ENCODE measurements around the gene ANO5. TPM values are rescaled to one million over a fixed set of nuclear protein-coding genes. Genes with fewer than 3 reads are reported as not detected.

ANO5 gene
- under 1 TPM in 1 of 2 donors, not detected in 1; 0.02 TPM for total RNA-seq

DNA sequence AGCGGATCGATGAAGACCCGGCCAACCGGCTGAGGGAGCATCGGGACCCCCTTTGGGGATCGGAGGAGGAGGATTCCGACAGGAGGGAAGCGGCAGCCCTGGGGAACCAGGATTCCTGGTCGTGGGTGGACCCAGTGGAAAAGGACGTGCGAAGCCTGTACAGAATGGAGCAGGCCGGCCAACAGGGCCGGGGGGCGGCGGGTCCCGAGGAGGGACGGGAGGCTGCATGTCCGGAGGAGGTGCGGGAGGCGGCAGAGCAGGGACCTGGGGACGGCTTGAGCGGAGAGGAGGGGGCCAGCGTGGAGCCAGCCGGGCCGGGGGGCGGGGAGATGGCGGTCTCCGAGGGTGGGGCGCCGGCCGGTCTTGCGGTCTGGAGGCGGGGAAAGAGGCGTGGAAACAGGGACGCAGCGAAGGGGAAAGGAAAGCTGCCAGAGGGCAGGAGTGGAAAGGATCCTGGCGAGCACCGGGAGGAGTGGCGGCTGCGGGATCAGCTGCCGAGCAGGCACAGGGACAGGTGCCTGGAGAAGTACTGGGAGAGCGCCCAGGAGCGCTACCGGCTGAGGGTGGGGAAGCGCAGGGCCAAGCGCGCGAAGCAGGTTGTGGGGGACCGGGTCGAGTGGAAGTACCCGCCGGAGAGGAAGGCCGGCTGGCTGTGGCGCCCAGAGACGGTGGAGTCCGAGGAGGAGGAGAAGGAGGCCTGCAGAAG is at the start of gene ANO5:
Gene ANO5 (plus strand): TSS at position 444 of the 706 bp plus-strand sequence. CDS start 408 bp downstream, outside the sequence.
- H3K9me3 Mint-ChIP-seq, result peaks cover 2 to 7% of the 10 kb centered on the region in 2 donors
- DNase-seq (ENCODE audit: low spot score in 2 of 2) (no peak), ATAC-seq (peak in 1 of 2 donors; percentile 30)
- H3K36me3 Mint-ChIP-seq, result peaks cover 0 to 14% of the 10 kb centered on the region in 2 donors
- no peak within 1 kb of the TSS for H3K27ac Mint-ChIP-seq

- no peak overlapping the region for H3K27ac Mint-ChIP-seq
- no peaks in the 10 kb centered on the region for H3K36me3 Mint-ChIP-seq
- ATAC-seq (no peak), DNase-seq (ENCODE audit: low spot score in 2 of 2) (no peak)
- peaks cover 0 to 11% of the 10 kb centered on the region in 2 donors for H3K9me3 Mint-ChIP-seq
Observed at GRCh38 chr11:22151649-22152197, 41.2 kb upstream of the ANO5 start.

DNA sequence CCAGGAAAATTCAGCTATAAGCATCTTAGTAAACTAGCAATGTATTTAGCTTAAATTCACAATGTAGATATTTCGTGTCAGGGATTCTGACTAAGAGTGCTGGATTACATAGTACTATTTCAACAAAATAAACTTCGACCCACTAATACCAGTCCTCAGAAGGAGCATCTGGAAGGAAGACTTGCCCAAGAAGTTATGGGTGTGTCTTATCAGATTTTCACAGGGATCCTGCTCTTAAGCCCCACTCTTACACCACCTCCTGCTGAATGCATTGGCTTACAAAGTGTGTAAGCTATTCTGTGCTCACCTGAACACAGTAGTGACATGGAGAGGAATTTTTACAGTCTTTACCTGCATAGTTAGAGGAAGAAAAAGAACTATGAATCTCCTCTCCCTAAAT is 35.4 kb upstream of the ANO5 start:
- Mint-ChIP-seq H3K36me3 (no peaks in the 10 kb centered on the region), H3K27ac (no peak overlapping the region)
- DNase-seq (ENCODE audit: low spot score in 2 of 2), result no peak

DNA sequence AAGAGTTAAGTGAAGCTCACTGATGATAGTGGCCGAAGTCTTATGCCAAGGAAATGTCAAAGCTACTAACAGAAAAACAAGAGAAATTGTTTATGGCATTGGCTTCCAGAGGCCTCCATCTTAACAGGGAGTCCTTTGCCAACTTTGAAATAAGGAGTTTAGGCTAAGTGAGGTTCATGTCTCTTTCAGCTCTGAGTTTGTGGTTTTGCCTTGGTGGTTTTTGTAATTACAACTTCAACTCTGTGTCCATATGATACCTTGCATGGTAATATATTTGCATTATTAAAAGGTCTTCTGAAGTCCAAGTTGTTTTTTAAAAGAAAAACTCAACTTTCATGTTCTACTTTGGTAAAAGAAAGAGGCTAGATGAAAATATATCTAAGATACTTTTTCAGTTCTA is 31.4 kb upstream of the ANO5 start:
- Mint-ChIP-seq H3K9me3 (no peaks in the 10 kb centered on the region), H3K27ac (no peak overlapping the region), H3K36me3 (no peaks in the 10 kb centered on the region)
- DNase-seq (ENCODE audit: low spot score in 2 of 2) (no peak), ATAC-seq (no peak)

More for the DNA sequence above, 35.4 kb upstream of the ANO5 start:
- ATAC-seq, result no peak
- H3K9me3 Mint-ChIP-seq, result no peaks in the 10 kb centered on the region

DNA sequence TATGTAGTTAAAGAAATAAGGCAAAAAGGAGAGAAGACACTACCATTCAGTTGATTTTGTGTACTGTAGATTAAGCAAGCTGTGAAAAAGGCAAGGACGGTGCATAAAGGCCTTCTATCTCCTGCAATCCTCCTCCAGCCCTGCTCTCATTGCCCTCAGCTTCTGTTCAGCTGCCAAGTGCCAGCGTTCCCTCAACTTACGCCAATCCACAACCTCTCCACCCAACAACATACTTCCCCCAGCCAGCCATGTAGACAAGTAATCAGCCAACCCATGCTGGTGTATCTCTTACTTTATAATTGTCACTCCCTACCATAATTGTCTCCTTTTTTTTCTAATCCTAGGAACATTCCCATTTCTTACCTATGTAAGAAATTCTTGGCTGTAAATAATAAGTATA is 30.1 kb upstream of the ANO5 start:
- no peaks in the 10 kb centered on the region for H3K9me3 Mint-ChIP-seq
- DNase-seq (ENCODE audit: low spot score in 2 of 2) (no peak), ATAC-seq (no peak)
- H3K27ac Mint-ChIP-seq, result no peak overlapping the region
- no peaks in the 10 kb centered on the region for H3K36me3 Mint-ChIP-seq

DNA sequence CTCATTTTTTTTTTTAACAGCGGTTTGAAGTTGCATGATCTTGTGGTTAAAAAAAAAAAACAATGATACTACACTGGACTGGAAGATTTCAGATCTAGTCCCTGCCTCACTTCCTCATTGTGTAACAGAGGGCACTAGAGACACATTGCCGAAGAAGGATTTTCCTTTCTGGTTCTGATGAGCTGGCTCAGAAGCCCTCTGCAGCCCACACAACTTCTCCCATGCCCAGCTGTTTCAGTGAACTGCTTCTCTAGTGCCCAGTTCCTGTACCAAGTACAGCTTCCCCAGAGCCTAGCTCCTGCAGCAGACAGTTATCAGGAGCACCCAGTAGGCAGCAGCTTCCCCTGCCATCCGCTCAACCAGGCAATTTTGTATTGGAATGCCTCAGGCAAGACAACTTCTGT is 29.5 kb upstream of the ANO5 start:
- Mint-ChIP-seq H3K27ac (no peak overlapping the region), H3K9me3 (no peaks in the 10 kb centered on the region), H3K36me3 (no peaks in the 10 kb centered on the region)
- ATAC-seq, result no peak
- no peak for DNase-seq (ENCODE audit: low spot score in 2 of 2)

- no peak for DNase-seq (ENCODE audit: low spot score in 2 of 2)
- no peaks in the 10 kb centered on the region for H3K36me3 Mint-ChIP-seq
- H3K9me3 Mint-ChIP-seq, result no peaks in the 10 kb centered on the region
Observed at GRCh38 chr11:22165087-22165486, 27.8 kb upstream of the ANO5 start.

DNA sequence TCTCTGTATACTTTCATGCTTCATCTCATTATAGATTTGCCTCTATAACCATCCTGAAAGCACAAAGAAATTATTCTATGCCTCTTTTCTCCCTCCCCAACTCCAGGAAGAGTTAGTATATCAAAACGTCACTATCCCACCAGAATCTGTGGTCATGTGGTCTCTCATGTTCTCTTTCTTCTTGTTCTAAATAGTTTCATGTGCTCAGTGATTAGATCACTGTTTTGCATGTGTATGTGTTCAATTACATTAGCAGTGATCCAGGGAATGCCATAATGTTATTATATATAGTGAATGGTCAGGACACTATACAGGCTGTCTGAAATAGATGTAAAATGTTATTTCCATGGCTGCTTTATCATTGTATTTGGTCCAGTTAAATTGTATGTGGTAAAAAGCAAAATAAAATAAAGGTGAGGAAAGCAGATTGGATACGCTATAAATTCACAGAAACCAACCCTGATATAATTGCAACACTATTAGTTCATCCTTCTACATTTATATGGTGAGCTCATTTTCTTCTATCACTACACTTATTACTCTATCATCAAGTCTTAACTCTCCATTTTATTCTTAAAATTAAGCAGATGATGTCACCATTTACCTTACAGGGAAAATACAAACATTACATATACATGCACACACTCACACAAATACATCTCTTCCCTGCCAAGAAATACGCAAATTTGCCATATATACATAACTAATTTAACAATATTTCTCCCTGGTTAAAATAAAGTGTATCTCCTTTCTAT is 26.9 kb upstream of the ANO5 start:
- Mint-ChIP-seq H3K27ac (no peak overlapping the region), H3K36me3 (no peaks in the 10 kb centered on the region), H3K9me3 (no peaks in the 10 kb centered on the region)
- DNase-seq (ENCODE audit: low spot score in 2 of 2) (no peak), ATAC-seq (no peak)

More at GRCh38 chr11:22165087-22165486, 27.8 kb upstream of the ANO5 start:
- H3K27ac Mint-ChIP-seq, result no peak overlapping the region
- ATAC-seq, result no peak

DNA sequence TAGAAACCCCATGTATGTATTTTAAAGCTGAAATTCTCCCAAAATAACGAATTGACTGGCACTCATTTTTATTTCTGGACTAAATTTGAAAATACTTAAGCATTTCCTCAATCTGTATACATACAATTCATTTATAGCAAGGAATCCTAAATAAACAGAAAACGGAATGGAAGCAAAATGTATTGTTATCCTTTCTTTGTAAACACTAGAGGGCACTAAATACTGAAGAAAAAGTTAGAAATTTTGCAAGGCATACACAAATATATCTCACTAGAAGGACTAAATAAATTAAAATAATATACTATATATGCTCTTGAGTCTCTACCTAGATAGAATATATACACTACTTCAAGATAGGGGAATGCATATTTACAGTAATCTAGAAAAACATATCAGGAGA is 23.1 kb upstream of the ANO5 start:
- no peak for DNase-seq (ENCODE audit: low spot score in 2 of 2)
- Mint-ChIP-seq H3K27ac (no peak overlapping the region), H3K36me3 (no peaks in the 10 kb centered on the region), H3K9me3 (peaks cover 0 to 3% of the 10 kb centered on the region in 2 donors)
- no peak for ATAC-seq

DNA sequence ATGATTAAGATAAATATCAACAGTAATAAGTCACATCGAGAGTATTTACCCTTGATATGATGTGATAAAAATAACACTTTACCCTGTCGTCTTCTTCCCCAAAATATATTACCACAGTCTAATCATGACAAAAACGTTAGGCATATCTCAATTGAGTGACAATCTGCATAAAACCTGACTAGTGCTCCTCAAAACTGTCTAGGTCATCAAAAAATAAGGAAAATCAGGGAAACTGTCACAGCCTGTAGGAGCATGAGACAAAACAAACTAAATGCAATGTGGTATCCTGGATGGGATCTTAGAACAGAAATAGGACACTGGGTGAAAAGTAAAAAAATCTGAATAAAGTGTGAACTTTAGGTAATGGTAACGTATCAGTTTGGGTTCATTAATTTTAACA is 19.4 kb upstream of the ANO5 start:
- no peak for ATAC-seq
- Mint-ChIP-seq H3K36me3 (no peaks in the 10 kb centered on the region), H3K9me3 (peaks cover 0 to 3% of the 10 kb centered on the region in 2 donors), H3K27ac (no peak overlapping the region)
- DNase-seq (ENCODE audit: low spot score in 2 of 2), result no peak

GRCh38 chr11:22177186-22177585 is 15.7 kb upstream of the ANO5 start:
- Mint-ChIP-seq H3K9me3 (peaks cover 0 to 3% of the 10 kb centered on the region in 2 donors), H3K36me3 (no peaks in the 10 kb centered on the region), H3K27ac (no peak overlapping the region)
- no peak for DNase-seq (ENCODE audit: low spot score in 2 of 2)
- ATAC-seq, result no peak

DNA sequence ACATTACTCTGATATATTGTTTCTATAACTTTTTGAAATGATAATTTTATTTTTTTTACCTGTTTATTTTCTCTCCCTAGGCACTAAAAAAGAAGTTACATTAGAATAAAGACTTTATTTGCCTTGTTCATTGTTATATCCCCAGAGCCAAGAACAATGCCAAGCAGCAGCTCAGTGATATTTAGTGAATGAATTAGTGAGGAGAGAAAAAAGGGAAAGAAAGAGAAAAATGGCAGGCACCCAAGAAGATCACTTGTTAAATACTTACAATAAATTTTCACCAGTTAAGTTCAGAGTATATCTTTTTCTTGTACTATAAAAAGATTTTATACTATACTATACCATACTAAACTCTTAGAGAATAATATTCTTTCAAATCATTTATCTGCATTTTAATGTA is 13.3 kb upstream of the ANO5 start:
- Mint-ChIP-seq H3K27ac (no peak overlapping the region), H3K36me3 (no peaks in the 10 kb centered on the region), H3K9me3 (peaks cover 0 to 1% of the 10 kb centered on the region in 2 donors)

GRCh38 chr11:22180131-22180530 is 12.8 kb upstream of the ANO5 start:
- no peak for DNase-seq (ENCODE audit: low spot score in 2 of 2)
- Mint-ChIP-seq H3K36me3 (no peaks in the 10 kb centered on the region), H3K27ac (no peak overlapping the region)

More for the DNA sequence above, 13.3 kb upstream of the ANO5 start:
- ATAC-seq (no peak), DNase-seq (ENCODE audit: low spot score in 2 of 2) (no peak)

GRCh38 chr11:22189660-22190059 is 3.2 kb upstream of the ANO5 start:
- Mint-ChIP-seq H3K27ac (no peak overlapping the region), H3K9me3 (peaks cover 6% of the 10 kb centered on the region in 2 donors), H3K36me3 (peaks cover 0 to 14% of the 10 kb centered on the region in 2 donors)
- ATAC-seq, result no peak
- DNase-seq (ENCODE audit: low spot score in 2 of 2), result no peak

More at GRCh38 chr11:22180131-22180530, 12.8 kb upstream of the ANO5 start:
- ATAC-seq, result no peak
- peaks cover 3 to 4% of the 10 kb centered on the region in 2 donors for H3K9me3 Mint-ChIP-seq

GRCh38 chr11:22190827-22191463 is 1.9 kb upstream of the ANO5 start:
- H3K27ac Mint-ChIP-seq, result no peak overlapping the region
- peaks cover 3 to 5% of the 10 kb centered on the region in 2 donors for H3K9me3 Mint-ChIP-seq
- ATAC-seq (no peak), DNase-seq (ENCODE audit: low spot score in 2 of 2) (no peak)
- peaks cover 0 to 14% of the 10 kb centered on the region in 2 donors for H3K36me3 Mint-ChIP-seq

DNA sequence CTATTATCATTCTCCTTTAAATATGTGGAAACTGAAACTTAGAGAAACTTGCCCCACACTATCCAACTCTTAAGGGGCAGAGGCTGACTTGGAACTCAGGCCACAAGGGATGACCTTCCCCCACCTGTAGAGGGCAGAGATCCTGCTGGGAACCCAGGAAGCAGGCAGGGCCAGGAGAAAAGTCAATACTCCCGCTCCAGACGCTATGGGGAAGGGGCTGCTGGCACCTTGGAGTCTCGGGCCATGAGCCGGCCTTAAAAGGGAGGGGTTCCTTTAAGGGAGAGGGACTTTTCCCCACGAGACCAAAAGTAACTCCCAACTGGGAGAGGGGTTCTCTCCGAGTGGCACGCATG is 620 bp upstream of the ANO5 start:
- DNase-seq (ENCODE audit: low spot score in 2 of 2) (no peak), ATAC-seq (no peak)
- peaks cover under 1 to 5% of the 10 kb centered on the region in 2 donors for H3K9me3 Mint-ChIP-seq
- H3K27ac Mint-ChIP-seq, result no peak overlapping the region
- H3K36me3 Mint-ChIP-seq, result peaks cover 0 to 14% of the 10 kb centered on the region in 2 donors
